SK-N-SH (cell line): Measurements from ENCODE around the gene KCTD11. TPM values are rescaled to one million over a fixed set of nuclear protein-coding genes. Genes with fewer than 3 reads are reported as not detected.

Source experiments
- CTCF ChIA-PET: fragments of 300-600, 350-600 bp; formaldehyde crosslinking; extraction: SDS; loops from one replicate; lab custom pipeline; 2021; lab: Yijun Ruan, JAX
- POLR2A ChIA-PET: fragments of 350-600 bp; sonication (Branson Sonifier 250); formaldehyde crosslinking; extraction: SDS; loops from one replicate; lab custom pipeline; 2020; ENCODE audit warnings: antibody characterized with exemption, inconsistent platforms; lab: Yijun Ruan, JAX
- DNase-seq: peaks from one replicate; pipeline ENCODE4 v3.0.0; 2012
- H2AFZ ChIP-seq: fragments of 200-600 bp; sonication (generic); 2 replicates; pipeline ENCODE4 v1.8.1; 2016; ENCODE audit warnings: antibody characterized with exemption, mild to moderate bottlenecking, low read depth
- H3F3A ChIP-seq: fragments of 200-600 bp; sonication (generic); replicated peaks from 2 replicates; pipeline ENCODE3; 2016; ENCODE audit warnings: antibody characterized with exemption, mild to moderate bottlenecking; ENCODE audit not compliant: insufficient read depth
- H3K27ac ChIP-seq, 2 experiments: fragments of 200-500 bp in 1 of 2; fragments of 200-600 bp in 1 of 2; sonication (Bioruptor generic) in 1 of 2; sonication (generic), shearing (Covaris generic) in 1 of 2; 2 replicates each; pipeline versions ENCODE4 v1.5.1 to v1.6.1; 2014 to 2016; ENCODE audit warnings: low read depth in 2 of 2, inconsistent platforms in 1 of 2, low read length in 1 of 2, mild to moderate bottlenecking in 1 of 2, mixed read lengths in 1 of 2
- H3K27me3 ChIP-seq: fragments of 200-600 bp; sonication (generic), shearing (Covaris generic); 2 replicates; pipeline ENCODE4 v1.6.1; 2016; ENCODE audit warnings: mixed run types; ENCODE audit not compliant: insufficient read depth
- H3K36me3 ChIP-seq, 2 experiments: fragments of 200-500 bp in 1 of 2; fragments of 200-600 bp in 1 of 2; sonication (Bioruptor generic) in 1 of 2; sonication (generic) in 1 of 2; replicated peaks in 1 of 2; 2 replicates each; pipeline versions ENCODE3 to v1.5.1; 2014 to 2016; ENCODE audit warnings: low read length in 1 of 2, mild to moderate bottlenecking in 1 of 2; ENCODE audit not compliant: insufficient read depth in 2 of 2, control insufficient read depth in 1 of 2
- H3K4me1 ChIP-seq, 2 experiments: fragments of 200-500 bp in 1 of 2; fragments of 200-600 bp in 1 of 2; sonication (Bioruptor generic) in 1 of 2; sonication (generic), shearing (Covaris generic) in 1 of 2; 2 replicates each; pipeline versions ENCODE4 v1.5.1 to v1.6.1; 2014 to 2016; ENCODE audit warnings: low read depth in 1 of 2, low read length in 1 of 2, mixed run types in 1 of 2; ENCODE audit not compliant: insufficient read depth in 2 of 2, control insufficient read depth in 1 of 2
- H3K4me2 ChIP-seq: fragments of 200-600 bp; sonication (generic), shearing (Covaris generic); 2 replicates; pipeline ENCODE4 v1.6.1; 2017; ENCODE audit warnings: mixed run types
- H3K4me3 ChIP-seq, 2 experiments: fragments of 200-500 bp in 1 of 2; fragments of 200-600 bp in 1 of 2; sonication (Bioruptor generic) in 1 of 2; sonication (generic), shearing (Covaris generic) in 1 of 2; 2 replicates each; pipeline versions ENCODE4 v1.5.1 to v1.8.1; 2014 to 2016; ENCODE audit warnings: low read depth in 2 of 2, inconsistent platforms in 1 of 2, low read length in 1 of 2, mild to moderate bottlenecking in 1 of 2, mixed read lengths in 1 of 2, moderate library complexity in 1 of 2
- H3K79me2 ChIP-seq: fragments of 200-600 bp; sonication (generic); 2 replicates; pipeline ENCODE4 v1.8.1; 2017; ENCODE audit warnings: mild to moderate bottlenecking; ENCODE audit not compliant: insufficient read depth
- H3K9ac ChIP-seq: fragments of 200-600 bp; sonication (generic); 2 replicates; pipeline ENCODE4 v1.6.1; 2017; ENCODE audit warnings: mixed run types
- H3K9me2 ChIP-seq: fragments of 200-600 bp; sonication (generic); 2 replicates; pipeline ENCODE4 v1.6.1; 2017; ENCODE audit warnings: mixed run types
- H3K9me3 ChIP-seq: fragments of 200-600 bp; sonication (generic); 2 replicates; pipeline ENCODE4 v1.6.1; 2017; ENCODE audit warnings: mixed run types, mild to moderate bottlenecking, moderate library complexity
- H4K20me1 ChIP-seq: fragments of 200-600 bp; sonication (generic); 2 replicates; pipeline ENCODE4 v1.6.1; 2017; ENCODE audit warnings: mild to moderate bottlenecking, mixed run types; ENCODE audit not compliant: insufficient read depth
- EP300 ChIP-seq, 2 experiments: IDR thresholded peaks; 2 replicates each; pipeline versions ENCODE4 v1.4.0 to v1.6.1; 2012; ENCODE audit warnings: borderline replicate concordance in 1 of 2, low read depth in 1 of 2, low read length in 1 of 2
- EZH2phosphoT487 ChIP-seq: fragments of 200-600 bp; sonication (generic); IDR thresholded peaks from 2 replicates; pipeline ENCODE4 v1.6.1; 2017; ENCODE audit warnings: low read depth, mixed run types, mild to moderate bottlenecking, antibody characterized with exemption, moderate library complexity, borderline replicate concordance
- FOSL2 ChIP-seq: IDR thresholded peaks from 2 replicates; pipeline ENCODE4 v1.4.0; 2012; ENCODE audit warnings: low read depth, mild to moderate bottlenecking, moderate library complexity, borderline replicate concordance
- FOXJ3 ChIP-seq: sonication (generic); formaldehyde crosslinking; IDR thresholded peaks from 2 replicates; pipeline ENCODE4 v1.5.1; 2020; ENCODE audit warnings: mild to moderate bottlenecking, missing genetic modification reagents
- JUND ChIP-seq: IDR thresholded peaks from 2 replicates; pipeline ENCODE4 v1.4.0; 2012
- MXI1 ChIP-seq: IDR thresholded peaks from 2 replicates; pipeline ENCODE4 v1.6.1; 2012; ENCODE audit warnings: mild to moderate bottlenecking, low read depth, low read length, improper control_type of control experiment
- NRF1 ChIP-seq: IDR thresholded peaks from 2 replicates; pipeline ENCODE4 v1.6.1; 2012; ENCODE audit warnings: low read depth, mild to moderate bottlenecking, low read length
- RAD21 ChIP-seq: IDR thresholded peaks from 2 replicates; pipeline ENCODE4 v1.6.1; 2012; ENCODE audit warnings: mild to moderate bottlenecking, low read length
- REST ChIP-seq: IDR thresholded peaks from 2 replicates; pipeline ENCODE4 v1.6.1; 2012; ENCODE audit warnings: mild to moderate bottlenecking, low read depth, low read length, moderate library complexity
- SMC3 ChIP-seq: IDR thresholded peaks from 2 replicates; pipeline ENCODE4 v1.6.1; 2012; ENCODE audit warnings: low read depth, low read length, improper control_type of control experiment
- TAF1 ChIP-seq: IDR thresholded peaks from 2 replicates; pipeline ENCODE4 v1.6.1; 2012; ENCODE audit warnings: low read depth, mild to moderate bottlenecking, low read length, moderate library complexity, borderline replicate concordance
- TCF12 ChIP-seq: IDR thresholded peaks from 2 replicates; pipeline ENCODE4 v1.4.0; 2012
- YY1 ChIP-seq: IDR thresholded peaks from 2 replicates; pipeline ENCODE4 v1.4.0; 2012; ENCODE audit warnings: low read depth, mild to moderate bottlenecking
- ZBTB33 ChIP-seq: IDR thresholded peaks from 2 replicates; pipeline ENCODE4 v1.4.0; 2012; ENCODE audit warnings: low read depth, borderline replicate concordance
- WGBS: methylation state at CpG from one replicate; pipeline ENCODE4 v1.1.6; 2017; ENCODE audit warnings: low lambda C conversion rate; 5-methylcytosine and 5-hydroxymethylcytosine counted together
- polyA plus RNA-seq, 3 experiments: library from polyadenylated mRNA; depleted of rRNA; stranded (reverse); fragments of >200 nt; gene quantifications; 2 replicates each; pipeline ENCODE4 v1.2.3, GENCODE V29; 2012

The KCTD11 gene
- polyA plus RNA-seq, 1 of the 3 experiments (the other 2 are of a cell fraction): 9.5 TPM

- Histone ChIP-seq H3F3A (no peaks in the 10 kb centered on the region), H3K4me1 (peaks cover 0 to 3% of the 10 kb centered on the region in 2 experiments; a peak in 1 of 4 replicates), H4K20me1 (no peaks in the 10 kb centered on the region), H3K36me3 (peaks cover 5 to 67% of the 10 kb centered on the region in 2 experiments), H3K9me3 (no peaks in the 10 kb centered on the region), H3K4me2 (no peak overlapping the region), H3K27me3 (no peaks in the 10 kb centered on the region), H3K27ac (no peak overlapping the region), H2AFZ (no peak overlapping the region), H3K9ac (no peak overlapping the region), H3K9me2 (no peaks in the 10 kb centered on the region), H3K79me2 (peaks cover 4% of the 10 kb centered on the region; the same call in 1 of the 2 replicates), H3K4me3 (no peak overlapping the region)
- ChIA-PET POLR2A (no interaction called here), CTCF (interaction anchor here (1.1 to 8.4 kb wide), 4 partner anchors 13 to 40 kb away, joined by 3 to 55 read pairs (median 16); partner anchors contain the start of gene ACAP1)
- WGBS: 99% methylated on average over 12 of the region's 22 CpGs
- TF ChIP-seq NRF1: no peak
- no peak for TF ChIP-seq RAD21
- no peak for TF ChIP-seq SMC3
- TF ChIP-seq MXI1: no peak
- TF ChIP-seq ZBTB33: no peak
- TF ChIP-seq TAF1: no peak
- TF ChIP-seq TCF12: no peak
- TF ChIP-seq YY1: no peak
- TF ChIP-seq FOSL2: no peak
- no peak for TF ChIP-seq EP300 (IDR thresholded peaks at IDR 0.05; ENCODE audit: borderline replicate concordance in 1 of 2, low read depth in 1 of 2, low read length in 1 of 2)
- TF ChIP-seq FOXJ3 (CRISPR knock-in tag): no peak
- no peak for TF ChIP-seq JUND
- no peak for TF ChIP-seq EZH2phosphoT487
- TF ChIP-seq REST: no peak
- DNase-seq: no peak
Measured at GRCh38 chr17:7322520-7323194, 29.3 kb upstream of the KCTD11 start.
